GM21786 (cell line): ENCODE data around the gene NPIPA3.
A peak's percentile ranks its signal among the peaks of the same experiment; 100 is the strongest.
"Not testable (repeated sequence)": the region's sequence is repeated elsewhere in the genome, so short reads cannot be mapped to it uniquely, and the experiment has no call there.

ENCODE experiments used
- ATAC-seq: cut with Tn5 transposase; IDR thresholded peaks from one replicate; pipeline ENCODE4 v1.9.1; 2021; ENCODE audit not compliant: unreplicated experiment

Gene NPIPA3

DNA sequence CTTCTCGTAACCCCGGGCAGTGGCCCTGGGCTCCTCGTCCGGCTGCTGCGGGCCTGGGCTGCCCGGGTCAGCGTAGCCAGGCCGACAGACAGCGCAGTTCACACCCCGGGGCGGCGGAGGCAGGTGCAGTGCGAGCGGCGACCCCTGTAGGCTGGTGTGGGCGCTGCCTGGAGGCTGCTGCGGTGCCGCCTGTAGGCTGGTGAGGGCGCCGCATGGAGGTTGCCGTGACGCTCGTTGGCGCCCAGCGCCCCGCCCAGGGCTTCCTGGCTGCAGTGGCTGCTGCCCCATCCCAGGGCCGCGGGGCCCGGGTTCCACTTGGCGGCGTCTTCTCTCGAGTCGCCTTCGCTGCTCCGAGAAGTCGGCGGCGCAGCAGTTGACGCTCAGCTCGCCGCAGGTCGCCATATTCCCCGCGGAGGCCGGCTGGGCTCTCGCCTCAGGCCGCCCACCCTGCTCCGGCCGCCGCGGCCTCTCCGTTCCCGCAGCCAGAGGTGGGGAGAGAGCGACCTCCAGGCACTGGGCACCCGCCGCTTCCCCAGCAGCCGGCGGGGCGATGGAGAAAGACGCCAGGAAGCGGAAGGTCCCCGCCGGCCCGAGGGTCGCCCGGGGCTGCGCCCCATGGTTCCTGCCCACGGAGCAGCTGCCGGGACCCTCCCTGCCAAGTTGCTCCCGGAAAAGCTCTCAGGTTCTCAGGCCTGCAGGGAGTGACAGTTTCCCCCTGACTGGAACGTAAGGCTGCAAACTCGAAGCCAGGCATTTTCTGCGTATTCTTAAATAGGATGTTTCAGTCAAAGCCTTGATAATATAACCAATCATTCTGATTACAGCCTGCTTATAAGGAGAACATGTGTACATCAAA lies at the start of gene NPIPA3:
NPIPA3 (plus strand) TSS at position 256 of the 856 bp plus-strand sequence. CDS start 5,533 bp downstream, outside the sequence.
- peak; percentile 99 for ATAC-seq

DNA sequence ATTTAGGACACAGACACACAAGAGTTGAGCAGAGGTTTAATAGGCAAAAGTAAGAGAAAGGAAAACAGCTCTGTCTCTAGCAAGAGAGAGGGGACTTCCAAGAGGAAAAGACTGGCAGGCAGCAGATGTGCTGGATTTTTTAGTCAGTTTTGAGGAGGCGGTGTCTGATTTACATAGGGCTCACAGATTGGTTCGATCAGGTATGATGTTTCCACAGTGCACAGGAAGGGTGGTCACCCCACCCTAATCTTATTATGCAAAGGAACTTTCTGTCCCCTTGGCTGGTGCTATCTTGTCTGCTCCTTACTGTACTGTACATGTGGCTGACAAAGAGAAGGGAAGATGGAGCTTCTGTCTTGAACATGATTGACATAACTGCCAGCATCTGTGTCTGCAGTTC lies 45.1 kb upstream of the NPIPA3 start:
- peak; percentile 71 for ATAC-seq

DNA sequence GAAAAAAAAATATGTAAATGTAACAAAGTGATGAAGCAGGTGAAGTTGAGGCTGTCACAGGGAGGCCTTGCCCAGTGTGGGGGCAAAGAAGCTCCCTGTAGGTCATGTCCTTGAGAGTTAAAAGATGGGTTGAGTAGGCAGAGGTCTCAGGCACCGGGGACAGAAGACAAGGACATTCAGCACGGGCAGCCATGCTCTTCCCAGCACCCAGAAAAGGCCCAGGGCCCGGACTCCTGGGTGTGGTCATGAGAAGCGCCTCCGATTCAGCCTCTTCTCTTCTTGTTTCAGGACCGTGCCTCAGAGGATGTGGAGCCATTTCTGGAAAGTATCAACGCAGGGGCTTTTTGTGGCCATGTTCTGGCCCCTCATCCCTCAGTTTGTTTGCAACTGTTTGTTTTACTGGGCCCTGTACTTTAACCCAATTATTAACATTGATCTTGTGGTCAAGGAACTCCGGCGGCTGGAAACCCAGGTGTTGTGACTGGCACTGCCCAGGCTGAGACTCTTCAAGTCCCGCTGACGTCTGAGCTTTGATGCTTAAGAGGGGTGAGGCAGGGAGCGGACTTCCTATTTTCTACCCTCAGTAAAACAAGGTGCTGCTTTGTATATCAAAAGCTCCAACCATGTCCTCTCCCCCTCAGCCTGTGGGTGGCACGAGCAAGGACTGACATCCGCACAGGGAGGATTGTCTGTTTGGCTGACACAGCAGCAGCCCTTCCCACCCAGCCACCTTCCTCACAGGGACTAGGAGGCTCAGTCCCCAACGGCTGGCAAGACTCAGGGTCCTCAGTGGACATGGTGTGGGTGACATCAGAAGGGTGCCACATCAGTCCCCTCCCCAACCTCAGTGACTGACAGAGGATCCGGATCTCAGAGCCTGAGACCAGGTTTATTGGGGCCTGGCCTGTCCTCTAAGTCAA lies 35.6 kb upstream of the NPIPA3 start:
- ATAC-seq, result no peak

DNA sequence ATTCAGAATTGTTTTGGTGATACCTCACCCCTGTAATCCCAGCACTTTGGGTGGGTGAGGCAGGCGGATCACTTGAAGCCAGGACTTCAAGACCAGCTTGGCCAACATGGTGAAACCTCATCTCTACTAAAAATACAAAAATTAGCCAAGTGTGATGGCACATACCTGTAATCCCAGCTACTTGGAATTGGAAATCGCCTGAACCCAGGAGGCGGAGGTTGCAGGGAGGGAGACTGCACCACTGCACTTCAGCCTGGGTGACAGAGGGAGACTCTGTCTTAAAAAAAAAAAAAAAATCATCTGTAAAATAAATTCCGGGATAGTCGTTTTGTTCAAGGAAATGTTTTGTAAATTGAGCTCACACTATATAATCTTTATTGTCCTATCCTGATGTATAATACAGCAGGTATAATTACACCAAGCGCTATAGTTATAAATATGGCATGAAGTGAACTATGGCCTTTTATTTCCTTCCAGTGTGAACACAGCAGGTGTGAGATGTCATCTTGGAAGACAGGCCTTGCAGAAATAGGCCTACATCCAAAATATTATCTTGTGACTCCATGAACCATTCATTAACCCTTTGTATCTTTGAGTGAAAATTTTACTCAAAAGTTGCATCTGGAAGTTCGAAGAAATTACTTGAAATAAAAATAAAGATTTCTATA lies 34.5 kb upstream of the NPIPA3 start:
- ATAC-seq, result no peak

DNA sequence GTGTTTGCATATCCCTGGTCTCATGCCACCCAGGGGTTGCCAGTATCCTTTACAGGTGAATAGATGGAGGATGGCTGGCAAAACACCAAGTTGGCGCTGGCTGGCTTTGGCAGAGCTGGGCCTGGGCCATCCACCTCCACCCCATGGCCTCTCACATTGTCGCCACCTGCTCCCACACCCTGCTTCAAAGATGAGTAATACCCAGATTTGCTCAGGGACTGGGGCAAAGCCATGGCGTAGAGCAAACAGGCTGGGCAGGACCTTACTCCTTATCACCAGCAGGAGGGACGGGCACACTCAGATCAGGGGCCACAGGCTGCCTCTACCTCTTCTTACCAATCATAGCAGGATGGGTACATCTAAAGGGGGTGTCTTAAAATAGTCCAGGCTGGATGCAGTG lies 33.4 kb upstream of the NPIPA3 start:
- ATAC-seq, result no peak

DNA sequence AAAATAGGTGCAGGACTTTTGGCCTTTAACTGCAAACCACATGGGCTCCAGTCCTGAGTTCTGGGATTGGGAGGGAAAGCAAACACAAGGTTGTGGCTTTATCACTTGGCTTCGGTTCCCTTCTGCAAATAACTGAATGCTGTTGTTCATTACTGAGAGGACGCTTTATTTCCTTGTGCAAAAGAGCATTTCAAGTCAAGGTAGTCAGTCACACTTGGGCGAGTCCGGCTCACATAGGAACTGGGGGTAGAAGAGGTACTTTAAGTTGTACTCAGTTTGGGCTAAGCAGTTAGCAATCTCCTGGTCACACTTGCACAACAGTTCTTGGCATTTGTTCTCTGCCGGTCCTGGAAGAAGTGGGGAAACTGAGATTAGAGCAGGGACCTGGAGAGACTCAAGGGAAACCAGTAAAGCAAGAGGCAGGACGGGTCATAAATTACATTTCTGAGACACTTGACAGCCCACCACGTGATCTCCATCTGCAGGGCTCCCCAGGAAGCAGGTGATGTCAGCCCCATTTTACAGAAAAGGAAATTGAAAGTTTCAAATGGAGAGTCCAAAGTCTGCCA lies 30.7 kb upstream of the NPIPA3 start:
- ATAC-seq, result peak; percentile 76

DNA sequence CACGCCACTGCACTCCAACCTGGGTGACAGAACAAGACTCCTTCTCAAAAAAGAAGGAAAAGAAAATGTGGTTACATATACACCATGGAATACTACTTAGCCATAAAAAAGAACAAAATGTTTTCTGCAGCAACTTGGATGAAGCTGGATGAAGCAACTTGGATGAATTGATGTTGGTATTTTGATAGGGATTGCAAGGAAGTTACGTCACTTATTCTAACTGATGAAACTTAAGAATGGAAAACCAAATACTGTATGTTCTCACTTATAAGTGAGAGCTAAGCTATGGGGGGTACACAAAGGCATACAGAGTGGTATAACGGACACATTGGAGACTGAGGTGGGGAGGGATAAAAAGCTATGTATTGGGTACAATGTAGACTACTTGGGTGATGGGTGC lies 26.6 kb upstream of the NPIPA3 start:
- ATAC-seq, result no peak

DNA sequence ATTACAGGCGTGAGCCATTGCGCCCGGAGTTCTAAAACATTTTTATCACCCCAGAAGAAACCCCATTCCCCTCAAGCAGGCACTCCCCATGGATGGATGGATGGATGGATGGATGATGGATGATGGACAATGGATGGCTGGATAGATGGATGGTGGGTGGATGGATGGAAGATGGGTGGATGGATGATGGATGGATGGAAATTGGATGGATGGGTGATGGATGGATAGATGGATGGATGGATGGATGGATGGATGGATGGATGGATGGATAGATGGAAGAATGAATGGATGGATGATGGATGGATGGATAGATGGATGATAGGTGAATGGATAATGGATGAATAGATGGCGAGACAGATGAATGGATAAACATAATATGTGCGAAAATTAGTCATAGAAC lies 25.6 kb upstream of the NPIPA3 start:
- ATAC-seq, result no peak

DNA sequence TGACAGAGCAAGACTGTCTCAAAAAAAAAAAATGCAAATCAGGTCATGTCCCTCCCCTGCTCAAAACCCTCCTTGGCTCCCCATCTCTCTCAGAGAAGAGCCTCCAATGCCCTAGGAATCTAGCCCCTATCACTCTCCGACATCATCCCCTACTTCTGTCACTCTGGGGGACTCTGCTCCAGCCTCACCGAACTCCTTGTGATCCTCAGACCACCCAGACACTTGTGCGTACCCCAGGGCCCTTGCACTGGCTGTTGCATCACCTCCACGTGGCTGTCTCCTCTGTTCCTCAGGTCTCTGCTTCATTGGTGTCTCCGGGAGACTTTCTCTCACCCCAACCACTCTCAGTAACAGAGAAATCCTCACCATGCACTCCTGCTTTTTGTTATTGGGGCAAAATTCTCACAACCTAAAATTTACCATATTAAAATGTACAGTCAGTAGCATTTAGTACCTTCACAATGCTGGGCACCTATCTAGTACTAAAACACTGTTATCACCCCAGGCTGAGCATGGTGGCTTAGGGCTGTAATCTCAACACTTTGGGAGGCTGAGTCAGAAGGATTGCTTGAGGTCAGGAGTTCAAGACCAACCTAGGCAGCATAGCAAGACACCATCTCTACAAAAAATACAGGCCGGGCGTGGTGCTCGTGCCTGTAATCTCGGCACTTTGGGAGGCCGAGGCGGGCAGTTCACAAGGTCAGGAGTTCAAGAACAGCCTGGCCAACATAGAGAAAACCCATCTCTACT lies 24.3 kb upstream of the NPIPA3 start:
- ATAC-seq, result no peak

DNA sequence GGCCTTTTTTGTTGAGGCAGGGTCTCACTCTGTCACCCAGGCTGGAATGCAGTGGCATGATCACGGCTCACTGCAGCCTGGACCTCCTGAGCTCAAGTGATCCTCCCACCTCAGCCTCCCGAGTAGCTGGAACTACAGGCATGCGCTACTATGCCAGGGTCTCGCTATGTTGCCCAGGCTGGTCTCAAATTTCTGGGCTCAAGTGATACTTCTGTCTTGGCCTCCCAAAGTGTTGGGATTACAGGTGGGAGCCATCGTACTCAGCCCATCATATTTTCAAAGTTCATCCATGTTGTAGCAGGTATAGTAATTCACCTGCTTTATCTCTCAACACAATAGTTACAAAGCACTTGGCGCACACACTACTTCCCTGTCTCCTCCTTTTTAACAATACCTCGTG lies 22.8 kb upstream of the NPIPA3 start:
- ATAC-seq, result not testable (repeated sequence)

DNA sequence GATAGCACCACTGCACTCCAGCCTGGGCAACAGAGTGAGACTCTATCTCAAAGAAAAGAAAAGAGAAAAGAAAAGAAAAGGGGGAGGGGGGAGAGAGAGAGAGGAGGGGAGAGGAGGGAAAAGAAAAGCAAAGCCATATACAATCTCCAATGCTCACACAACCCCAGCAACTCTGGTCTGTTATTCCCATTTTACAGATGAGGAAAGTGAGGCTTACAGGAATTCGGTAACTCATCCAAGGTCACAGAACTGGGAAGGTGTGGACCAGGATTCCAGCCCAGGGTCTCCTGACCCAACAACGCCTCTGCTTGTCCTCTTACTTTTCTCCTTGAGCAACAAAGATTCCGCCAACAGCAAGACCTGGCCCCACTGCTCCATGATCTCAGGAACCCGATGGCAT lies 22.1 kb upstream of the NPIPA3 start:
- no peak for ATAC-seq

DNA sequence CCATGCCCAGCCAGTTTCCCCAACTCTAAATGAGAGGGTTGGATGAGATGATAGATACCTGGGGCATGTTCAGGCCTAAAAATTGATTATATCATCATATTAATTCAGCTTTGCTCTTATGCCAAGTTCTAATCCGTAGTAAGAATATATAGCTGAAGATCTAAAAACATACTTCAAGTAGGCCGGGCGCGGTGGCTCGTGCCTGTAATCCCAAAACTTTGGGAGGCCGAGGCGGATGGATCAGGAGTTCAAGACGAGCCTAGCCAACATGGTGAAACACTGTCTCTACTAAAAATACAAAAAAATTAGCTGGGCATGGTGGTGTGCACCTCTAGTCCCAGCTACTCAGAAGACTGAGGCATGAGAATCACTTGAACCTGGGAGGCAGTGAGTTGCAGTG lies 21.1 kb upstream of the NPIPA3 start:
- ATAC-seq, result no peak

DNA sequence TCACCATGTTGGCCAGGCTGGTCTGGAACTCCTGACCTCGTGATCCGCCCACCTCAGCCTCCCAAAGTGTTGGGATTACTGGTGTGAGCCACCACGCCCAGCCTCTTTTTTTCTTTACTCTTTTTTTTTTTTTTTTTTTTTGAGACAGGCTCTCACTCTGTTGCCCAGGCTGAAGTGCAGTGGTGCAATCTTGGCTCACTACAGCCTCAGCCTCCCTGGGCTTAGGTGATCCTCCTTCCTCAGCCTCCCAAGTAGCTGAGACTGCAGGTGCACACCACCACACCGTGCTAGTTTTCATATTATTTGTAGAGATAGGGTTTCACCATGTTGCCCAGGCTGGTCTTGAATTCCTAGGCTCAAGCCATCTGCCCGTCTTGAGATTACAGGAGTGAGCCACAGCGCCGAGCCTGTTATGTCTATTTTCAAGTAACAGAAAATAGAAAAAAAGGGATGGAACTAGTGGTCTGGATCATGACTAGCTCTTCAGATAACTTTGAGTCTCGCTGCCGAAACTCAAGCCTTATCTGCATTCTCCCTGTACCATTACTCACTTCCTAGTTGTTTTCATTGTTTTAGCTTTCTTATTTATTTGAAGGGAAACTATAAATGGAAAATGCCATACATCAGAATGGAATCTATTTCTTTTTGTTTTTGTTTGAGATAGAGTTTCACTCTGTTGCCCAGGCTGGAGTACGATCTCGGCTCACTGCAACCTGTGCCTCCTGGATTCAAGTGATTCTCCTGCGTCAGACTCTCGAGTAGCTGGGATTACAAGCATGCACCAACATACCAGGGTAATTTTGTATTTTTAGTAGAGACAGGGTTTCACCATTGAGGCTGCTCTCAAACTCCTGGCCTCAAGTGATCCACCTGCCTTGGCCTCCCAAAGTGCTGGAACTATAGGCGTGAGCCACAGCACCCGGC lies 17.1 kb upstream of the NPIPA3 start:
- not testable (repeated sequence) for ATAC-seq

DNA sequence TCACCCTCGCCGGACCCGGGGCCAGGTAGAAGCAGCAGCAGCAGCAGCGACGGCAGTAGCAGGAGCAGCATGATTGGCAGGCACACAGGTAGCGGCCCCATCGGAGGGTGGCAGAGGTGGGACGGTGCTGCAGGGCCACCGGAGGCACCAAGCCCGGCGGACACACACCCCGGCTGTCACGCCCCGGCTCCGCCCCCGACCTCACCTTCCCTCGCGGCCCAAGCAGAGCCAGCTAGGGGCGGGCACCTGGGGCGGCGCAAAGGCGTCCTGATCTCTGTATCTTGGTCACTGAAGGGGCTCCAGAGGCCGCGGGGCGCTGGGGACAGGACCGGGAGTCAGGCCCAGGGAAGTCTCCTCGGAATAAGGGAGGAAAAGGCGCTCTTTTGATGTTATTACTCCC lies 9.1 kb upstream of the NPIPA3 start, which contains the start of gene PLA2G10:
PLA2G10 (minus strand) TSS at position 180 of the 400 bp plus-strand sequence; CDS start at position 101, 79 bp downstream.
- ATAC-seq, result not testable (repeated sequence)

DNA sequence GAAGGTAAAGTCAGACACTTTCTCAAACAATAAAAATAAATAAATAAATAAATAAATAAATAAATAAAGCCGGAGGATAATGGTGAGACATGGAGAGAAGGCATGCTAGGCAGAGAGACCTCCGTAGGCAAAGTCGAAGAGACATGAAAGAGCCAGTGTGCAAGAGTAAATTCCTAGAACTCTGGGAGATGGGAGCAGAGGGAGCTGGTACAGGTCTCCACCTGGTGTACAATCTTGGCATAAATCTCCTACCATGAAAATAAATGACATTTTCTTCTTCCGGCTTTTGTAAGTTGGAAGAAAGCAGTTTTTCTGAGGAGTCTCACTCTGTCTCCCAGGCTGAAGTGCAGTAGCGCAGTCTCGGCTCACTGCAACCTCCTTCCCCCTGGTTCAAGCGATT lies 1.4 kb upstream of the NPIPA3 start:
- ATAC-seq, result not testable (repeated sequence)

DNA sequence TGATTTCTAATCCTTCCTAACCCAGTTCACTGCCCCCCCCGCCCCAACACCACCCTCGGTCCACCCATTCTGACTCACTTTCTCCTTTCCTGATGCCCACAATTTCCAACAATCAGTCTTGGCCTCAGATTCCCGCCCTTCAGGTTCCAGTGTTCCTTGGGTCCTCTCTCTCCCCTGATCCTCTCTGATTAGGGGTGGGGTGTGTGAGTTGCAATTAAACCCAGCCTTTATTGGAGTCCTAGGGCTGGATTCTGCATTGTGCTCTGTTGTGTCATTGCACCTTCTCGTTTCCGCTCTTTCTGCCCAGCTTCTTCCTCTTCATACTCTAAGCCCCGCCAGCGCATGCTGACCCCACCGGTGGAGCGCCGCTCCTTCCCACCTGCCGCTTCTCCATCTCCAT lies 539 bp upstream of the NPIPA3 start:
- not testable (repeated sequence) for ATAC-seq

DNA sequence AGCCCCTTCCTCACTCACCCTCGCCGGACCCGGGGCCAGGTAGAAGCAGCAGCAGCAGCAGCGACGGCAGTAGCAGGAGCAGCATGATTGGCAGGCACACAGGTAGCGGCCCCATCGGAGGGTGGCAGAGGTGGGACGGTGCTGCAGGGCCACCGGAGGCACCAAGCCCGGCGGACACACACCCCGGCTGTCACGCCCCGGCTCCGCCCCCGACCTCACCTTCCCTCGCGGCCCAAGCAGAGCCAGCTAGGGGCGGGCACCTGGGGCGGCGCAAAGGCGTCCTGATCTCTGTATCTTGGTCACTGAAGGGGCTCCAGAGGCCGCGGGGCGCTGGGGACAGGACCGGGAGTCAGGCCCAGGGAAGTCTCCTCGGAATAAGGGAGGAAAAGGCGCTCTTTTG lies 30.0 kb downstream of the NPIPA3 start:
- not testable (repeated sequence) for ATAC-seq

DNA sequence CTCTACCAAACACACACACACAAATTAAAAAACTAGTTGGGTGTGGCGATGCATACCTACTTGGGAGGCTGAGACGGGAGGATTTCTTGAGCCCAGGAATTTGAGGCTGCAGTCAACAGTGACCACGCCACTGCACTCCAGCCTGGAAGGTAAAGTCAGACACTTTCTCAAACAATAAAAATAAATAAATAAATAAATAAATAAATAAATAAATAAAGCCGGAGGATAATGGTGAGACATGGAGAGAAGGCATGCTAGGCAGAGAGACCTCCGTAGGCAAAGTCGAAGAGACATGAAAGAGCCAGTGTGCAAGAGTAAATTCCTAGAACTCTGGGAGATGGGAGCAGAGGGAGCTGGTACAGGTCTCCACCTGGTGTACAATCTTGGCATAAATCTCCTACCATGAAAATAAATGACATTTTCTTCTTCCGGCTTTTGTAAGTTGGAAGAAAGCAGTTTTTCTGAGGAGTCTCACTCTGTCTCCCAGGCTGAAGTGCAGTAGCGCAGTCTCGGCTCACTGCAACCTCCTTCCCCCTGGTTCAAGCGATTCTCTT lies 37.7 kb downstream of the NPIPA3 start:
- ATAC-seq, result not testable (repeated sequence)

DNA sequence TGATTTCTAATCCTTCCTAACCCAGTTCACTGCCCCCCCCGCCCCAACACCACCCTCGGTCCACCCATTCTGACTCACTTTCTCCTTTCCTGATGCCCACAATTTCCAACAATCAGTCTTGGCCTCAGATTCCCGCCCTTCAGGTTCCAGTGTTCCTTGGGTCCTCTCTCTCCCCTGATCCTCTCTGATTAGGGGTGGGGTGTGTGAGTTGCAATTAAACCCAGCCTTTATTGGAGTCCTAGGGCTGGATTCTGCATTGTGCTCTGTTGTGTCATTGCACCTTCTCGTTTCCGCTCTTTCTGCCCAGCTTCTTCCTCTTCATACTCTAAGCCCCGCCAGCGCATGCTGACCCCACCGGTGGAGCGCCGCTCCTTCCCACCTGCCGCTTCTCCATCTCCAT lies 38.6 kb downstream of the NPIPA3 start:
- ATAC-seq, result not testable (repeated sequence)
